Panc1 (cell line): ENCODE measurements around the gene RASGRP3. TPM values are rescaled to one million over a fixed set of nuclear protein-coding genes. Genes with fewer than 3 reads are reported as not detected.

Experiments used
- ATAC-seq: fragments of 200-7000 bp; cut with Tn5 transposase; 2 replicates; pipeline ENCODE4 v1.9.1; 2020; ENCODE audit warnings: mild to moderate bottlenecking, moderate library complexity
- BruUV-seq: library from RNA; stranded (reverse); fragments of 400-500 nt; replicated peaks from 2 replicates; lab custom pipeline; 2021; lab: Mats Ljungman, UMichigan
- CTCF ChIA-PET: fragments of 300-600 bp; sonication (Branson Sonifier 250); formaldehyde crosslinking; loops from one replicate; lab custom pipeline; 2022; ENCODE audit warnings: antibody characterized with exemption; lab: Charles Lee
- POLR2A ChIA-PET: fragments of 300-600 bp; sonication (Branson Sonifier 250); formaldehyde crosslinking; loops from one replicate; lab custom pipeline; 2022; ENCODE audit warnings: antibody characterized with exemption; lab: Charles Lee
- DNase-seq: peaks from one replicate; pipeline ENCODE4 v3.0.0-alpha.2; 2010; ENCODE audit warnings: low read depth, low spot score
- H3K27ac ChIP-seq: 2 replicates; pipeline ENCODE4 v1.5.1; 2011; ENCODE audit warnings: mild to moderate bottlenecking, low read length, inconsistent platforms
- H3K27me3 ChIP-seq: fragments of 200-500 bp; sonication (Bioruptor generic); 2 replicates; pipeline ENCODE4 v1.6.0; 2014; ENCODE audit warnings: low read length, inconsistent platforms; ENCODE audit not compliant: control insufficient read depth, insufficient read depth
- H3K36me3 ChIP-seq: fragments of 200-500 bp; sonication (Bioruptor generic); 2 replicates; pipeline ENCODE4 v1.5.1; 2014; ENCODE audit warnings: inconsistent platforms, mild to moderate bottlenecking, low read length, moderate library complexity; ENCODE audit not compliant: control insufficient read depth, insufficient read depth
- H3K4me1 ChIP-seq: 2 replicates; pipeline ENCODE4 v1.5.1; 2011; ENCODE audit warnings: inconsistent platforms, mild to moderate bottlenecking, low read length, moderate library complexity; ENCODE audit not compliant: control insufficient read depth, insufficient read depth
- H3K4me3 ChIP-seq, 2 experiments: 2 replicates each; pipeline ENCODE4 v1.5.1; 2011 to 2012; ENCODE audit warnings: low read depth in 2 of 2, low read length in 2 of 2, mild to moderate bottlenecking in 2 of 2, inconsistent platforms in 1 of 2, moderate library complexity in 1 of 2
- H3K9me3 ChIP-seq: fragments of 200-500 bp; sonication (Bioruptor generic); 2 replicates; pipeline ENCODE4 v1.5.1; 2014; ENCODE audit warnings: low read depth, mild to moderate bottlenecking, inconsistent platforms, low read length, moderate library complexity; ENCODE audit not compliant: control insufficient read depth, insufficient read depth
- POLR2AphosphoS5 ChIP-seq: IDR thresholded peaks from 2 replicates; pipeline ENCODE4 v1.6.1; 2012; ENCODE audit warnings: mild to moderate bottlenecking, low read depth, low read length, moderate library complexity
- SIN3A ChIP-seq: IDR thresholded peaks from 2 replicates; pipeline ENCODE4 v1.6.1; 2012; ENCODE audit warnings: low read depth, mild to moderate bottlenecking, low read length, moderate library complexity, borderline replicate concordance; ENCODE audit not compliant: insufficient read depth
- TCF7L2 ChIP-seq: IDR thresholded peaks from 2 replicates; pipeline ENCODE4 v1.6.1; 2011; ENCODE audit warnings: mild to moderate bottlenecking, low read depth, low read length, inconsistent platforms
- in situ Hi-C: cut with HindIII; loops from 2 replicates; pipeline ENCODE4 v1.10.0; 2016; ENCODE audit warnings: low sequenced_read_pairs, low pct_unique_long_range_greater_than_20kb
- intact Hi-C: fragments of 100-400 bp; cut with micrococcal nuclease; formaldehyde crosslinking; loops from one replicate; pipeline ENCODE4 v1.10.0; 2022; ENCODE audit not compliant: unreplicated experiment
- total RNA-seq: library from RNA; stranded (reverse); gene quantifications from one replicate; pipeline ENCODE4 v1.2.1, GENCODE V29; 2021; ENCODE audit not compliant: unreplicated experiment
- TF ChIP-seq, protein P1 (sequence below): fragments of 450-650 bp; IDR thresholded peaks from 2 replicates; pipeline ENCODE4 v1.5.1; 2017; ENCODE audit warnings: mild to moderate bottlenecking
- TF ChIP-seq, protein P2 (sequence below), 2 experiments: IDR thresholded peaks; 2 replicates each; pipeline ENCODE4 v1.6.1; 2011 to 2012; ENCODE audit warnings: low read depth in 2 of 2, control low read depth in 1 of 2, low read length in 1 of 2, mild to moderate bottlenecking in 1 of 2, moderate library complexity in 1 of 2; ENCODE audit not compliant: insufficient read depth in 1 of 2

Gene RASGRP3
- total RNA-seq, 1 experiment from 2014 or later = 2.6 TPM

DNA sequence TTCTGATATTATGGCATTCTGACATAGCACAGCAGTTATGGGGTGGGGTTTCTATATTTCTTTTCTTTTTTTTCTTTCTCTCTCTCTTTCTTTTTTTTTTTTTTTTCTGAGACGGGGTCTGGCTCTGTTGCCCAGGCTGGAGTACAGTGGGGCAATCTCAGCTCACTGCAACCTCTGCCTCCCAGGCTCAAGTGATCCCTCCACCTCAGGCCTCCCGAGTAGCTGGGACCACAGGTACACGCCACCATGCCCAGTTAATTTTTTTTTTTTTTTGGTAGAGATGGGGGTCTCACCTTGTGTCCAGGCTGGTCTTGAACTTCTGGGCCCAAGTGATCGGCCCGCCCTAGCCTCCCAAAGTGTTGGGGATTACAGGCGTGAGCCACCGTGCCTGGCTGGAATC is 130.2 kb downstream of the RASGRP3 start:
- in situ Hi-C loops (no loop called here), intact Hi-C loops (no loop called here)
- DNase-seq (no peak), ATAC-seq (no peak)
- H3K4me3 ChIP-seq = no peak overlapping the region
- POLR2A ChIA-PET = no interaction called here
- CTCF ChIA-PET = no interaction called here
- no peaks in the 10 kb centered on the region for H3K27me3 ChIP-seq
- H3K4me1 ChIP-seq = no peaks in the 10 kb centered on the region
- no peaks in the 10 kb centered on the region for H3K36me3 ChIP-seq
- TF ChIP-seq, protein P1, sequence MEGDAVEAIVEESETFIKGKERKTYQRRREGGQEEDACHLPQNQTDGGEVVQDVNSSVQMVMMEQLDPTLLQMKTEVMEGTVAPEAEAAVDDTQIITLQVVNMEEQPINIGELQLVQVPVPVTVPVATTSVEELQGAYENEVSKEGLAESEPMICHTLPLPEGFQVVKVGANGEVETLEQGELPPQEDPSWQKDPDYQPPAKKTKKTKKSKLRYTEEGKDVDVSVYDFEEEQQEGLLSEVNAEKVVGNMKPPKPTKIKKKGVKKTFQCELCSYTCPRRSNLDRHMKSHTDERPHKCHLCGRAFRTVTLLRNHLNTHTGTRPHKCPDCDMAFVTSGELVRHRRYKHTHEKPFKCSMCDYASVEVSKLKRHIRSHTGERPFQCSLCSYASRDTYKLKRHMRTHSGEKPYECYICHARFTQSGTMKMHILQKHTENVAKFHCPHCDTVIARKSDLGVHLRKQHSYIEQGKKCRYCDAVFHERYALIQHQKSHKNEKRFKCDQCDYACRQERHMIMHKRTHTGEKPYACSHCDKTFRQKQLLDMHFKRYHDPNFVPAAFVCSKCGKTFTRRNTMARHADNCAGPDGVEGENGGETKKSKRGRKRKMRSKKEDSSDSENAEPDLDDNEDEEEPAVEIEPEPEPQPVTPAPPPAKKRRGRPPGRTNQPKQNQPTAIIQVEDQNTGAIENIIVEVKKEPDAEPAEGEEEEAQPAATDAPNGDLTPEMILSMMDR = no peak
- no peak for TF ChIP-seq TCF7L2
- TF ChIP-seq POLR2AphosphoS5 = no peak
- no peak for TF ChIP-seq SIN3A
- TF ChIP-seq, protein P2, sequence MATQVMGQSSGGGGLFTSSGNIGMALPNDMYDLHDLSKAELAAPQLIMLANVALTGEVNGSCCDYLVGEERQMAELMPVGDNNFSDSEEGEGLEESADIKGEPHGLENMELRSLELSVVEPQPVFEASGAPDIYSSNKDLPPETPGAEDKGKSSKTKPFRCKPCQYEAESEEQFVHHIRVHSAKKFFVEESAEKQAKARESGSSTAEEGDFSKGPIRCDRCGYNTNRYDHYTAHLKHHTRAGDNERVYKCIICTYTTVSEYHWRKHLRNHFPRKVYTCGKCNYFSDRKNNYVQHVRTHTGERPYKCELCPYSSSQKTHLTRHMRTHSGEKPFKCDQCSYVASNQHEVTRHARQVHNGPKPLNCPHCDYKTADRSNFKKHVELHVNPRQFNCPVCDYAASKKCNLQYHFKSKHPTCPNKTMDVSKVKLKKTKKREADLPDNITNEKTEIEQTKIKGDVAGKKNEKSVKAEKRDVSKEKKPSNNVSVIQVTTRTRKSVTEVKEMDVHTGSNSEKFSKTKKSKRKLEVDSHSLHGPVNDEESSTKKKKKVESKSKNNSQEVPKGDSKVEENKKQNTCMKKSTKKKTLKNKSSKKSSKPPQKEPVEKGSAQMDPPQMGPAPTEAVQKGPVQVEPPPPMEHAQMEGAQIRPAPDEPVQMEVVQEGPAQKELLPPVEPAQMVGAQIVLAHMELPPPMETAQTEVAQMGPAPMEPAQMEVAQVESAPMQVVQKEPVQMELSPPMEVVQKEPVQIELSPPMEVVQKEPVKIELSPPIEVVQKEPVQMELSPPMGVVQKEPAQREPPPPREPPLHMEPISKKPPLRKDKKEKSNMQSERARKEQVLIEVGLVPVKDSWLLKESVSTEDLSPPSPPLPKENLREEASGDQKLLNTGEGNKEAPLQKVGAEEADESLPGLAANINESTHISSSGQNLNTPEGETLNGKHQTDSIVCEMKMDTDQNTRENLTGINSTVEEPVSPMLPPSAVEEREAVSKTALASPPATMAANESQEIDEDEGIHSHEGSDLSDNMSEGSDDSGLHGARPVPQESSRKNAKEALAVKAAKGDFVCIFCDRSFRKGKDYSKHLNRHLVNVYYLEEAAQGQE (IDR thresholded peaks at IDR 0.05; ENCODE audit: insufficient read depth in 1 of 2, low read depth in 2 of 2, low read length in 1 of 2) = no peak
- H3K27ac ChIP-seq = no peak overlapping the region
- no TSS peak for BruUV-seq
- H3K9me3 ChIP-seq = no peaks in the 10 kb centered on the region

DNA sequence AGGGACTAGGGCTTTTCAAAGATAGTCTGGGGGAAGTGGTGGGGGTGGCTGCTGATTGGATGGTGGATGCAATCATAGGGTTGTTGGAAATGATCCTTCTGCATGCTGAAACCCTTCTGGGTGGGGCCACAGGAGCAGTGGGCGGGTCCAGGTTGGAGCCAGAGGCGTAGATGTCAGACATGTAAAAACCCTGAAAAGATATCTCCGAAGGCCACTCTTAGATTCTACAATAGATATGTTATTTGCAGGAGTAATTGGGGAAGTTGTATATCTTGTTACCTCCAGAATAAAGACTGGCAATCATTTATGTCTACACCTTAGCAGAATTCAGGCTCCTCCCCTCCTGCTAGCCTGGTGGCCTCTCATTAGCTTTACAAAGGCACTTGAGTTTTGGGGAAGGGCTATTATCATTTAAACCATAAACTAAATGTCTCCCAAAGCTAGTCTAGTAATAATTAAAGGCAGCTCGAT is 130.8 kb downstream of the RASGRP3 start:
- in situ Hi-C loops = no loop called here
- H3K27me3 ChIP-seq = no peaks in the 10 kb centered on the region
- ATAC-seq (no peak), DNase-seq (no peak)
- intact Hi-C loops = no loop called here
- H3K4me3 ChIP-seq = no peak overlapping the region
- H3K27ac ChIP-seq = no peak overlapping the region
- POLR2A ChIA-PET = no interaction called here
- no peaks in the 10 kb centered on the region for H3K9me3 ChIP-seq
- H3K36me3 ChIP-seq = no peaks in the 10 kb centered on the region
- TF ChIP-seq SIN3A (no peak), TCF7L2 (no peak), POLR2AphosphoS5 (no peak)
- TF ChIP-seq, protein P1 = no peak
- TF ChIP-seq, protein P2 (IDR thresholded peaks at IDR 0.05; ENCODE audit: insufficient read depth in 1 of 2, low read depth in 2 of 2, low read length in 1 of 2) = no peak
- no peaks in the 10 kb centered on the region for H3K4me1 ChIP-seq
- CTCF ChIA-PET = no interaction called here
- BruUV-seq = no TSS peak
